CD8-positive, alpha-beta memory T cell (primary cell): Measurements from ENCODE around the gene PACSIN1. TPM values are rescaled to one million over a fixed set of nuclear protein-coding genes. Genes with fewer than 3 reads are reported as not detected.

Source experiments
- CTCF ChIA-PET: fragments of 350-600 bp; sonication (Branson Sonifier 250); formaldehyde crosslinking; loops from one replicate; lab custom pipeline; 2021; ENCODE audit warnings: antibody characterized with exemption; lab: Charles Lee
- POLR2A ChIA-PET: fragments of 350-600 bp; sonication (Branson Sonifier 250); formaldehyde crosslinking; loops from one replicate; lab custom pipeline; 2021; ENCODE audit warnings: antibody characterized with exemption; lab: Charles Lee
- DNase-seq, 5 donors: peaks; one replicate each; pipeline versions ENCODE4 v3.0.0 to v3.0.0-alpha.2; 2020 to 2022; ENCODE audit warnings: mixed read lengths in 1 of 5
- H3K27ac ChIP-seq: one replicate; pipeline ENCODE4 v1.7.0; 2013; ENCODE audit warnings: low read depth, mild to moderate bottlenecking, low read length, moderate library complexity
- H3K27me3 ChIP-seq: 2 replicates; pipeline ENCODE4 v1.7.0; 2013; ENCODE audit warnings: low read length, mild to moderate bottlenecking; ENCODE audit not compliant: insufficient read depth, poor library complexity, severe bottlenecking
- H3K36me3 ChIP-seq: 2 replicates; pipeline ENCODE4 v1.7.0; 2013; ENCODE audit warnings: mild to moderate bottlenecking, low read length, moderate library complexity; ENCODE audit not compliant: insufficient read depth
- H3K4me1 ChIP-seq: 2 replicates; pipeline ENCODE4 v1.7.0; 2013; ENCODE audit warnings: mild to moderate bottlenecking, low read length, moderate library complexity; ENCODE audit not compliant: insufficient read depth
- H3K4me3 ChIP-seq: 2 replicates; pipeline ENCODE4 v1.7.0; 2013; ENCODE audit warnings: mild to moderate bottlenecking, low read length
- H3K9me3 ChIP-seq: 2 replicates; pipeline ENCODE4 v1.7.0; 2013; ENCODE audit warnings: mild to moderate bottlenecking, low read length
- H3K27ac Mint-ChIP-seq, 8 donors: one replicate each; pipeline ENCODE4 v1.8.0; 2020 to 2021; ENCODE audit warnings: mixed read lengths in 8 of 8, mild to moderate bottlenecking in 6 of 8, inconsistent platforms in 3 of 8, moderate library complexity in 3 of 8
- H3K27me3 Mint-ChIP-seq, 2 donors: one replicate each; pipeline ENCODE4 v1.8.0; 2020 to 2021; ENCODE audit warnings: mixed read lengths in 2 of 2, mild to moderate bottlenecking in 1 of 2, moderate library complexity in 1 of 2
- H3K36me3 Mint-ChIP-seq, 3 donors: one replicate each; pipeline ENCODE4 v1.8.0; 2020 to 2021; ENCODE audit warnings: mixed read lengths in 3 of 3, inconsistent platforms in 1 of 3, mild to moderate bottlenecking in 1 of 3
- H3K4me1 Mint-ChIP-seq, 3 donors: one replicate each; pipeline ENCODE4 v1.8.0; 2020 to 2021; ENCODE audit warnings: mixed read lengths in 3 of 3, inconsistent platforms in 1 of 3, mild to moderate bottlenecking in 1 of 3
- H3K4me3 Mint-ChIP-seq, 7 donors: one replicate each; pipeline ENCODE4 v1.8.0; 2020 to 2021; ENCODE audit warnings: mixed read lengths in 7 of 7, mild to moderate bottlenecking in 6 of 7, moderate library complexity in 4 of 7, inconsistent platforms in 2 of 7
- H3K9me3 Mint-ChIP-seq, 5 donors: one replicate each; pipeline ENCODE4 v1.8.0; 2020 to 2022; ENCODE audit warnings: mixed read lengths in 5 of 5, mild to moderate bottlenecking in 3 of 5, moderate library complexity in 2 of 5, inconsistent platforms in 1 of 5
- polyA plus RNA-seq: library from polyadenylated mRNA; unstranded; fragments of 300-500 nt; fragmentation: Illumina TruSeq; gene quantifications from one replicate; pipeline ENCODE4 v1.2.3, GENCODE V29; 2021
- total RNA-seq, 2 experiments: library from RNA; stranded (reverse); gene quantifications; one replicate each; pipeline ENCODE4 v1.2.3, GENCODE V29; 2021

Gene PACSIN1
- total and polyA plus RNA-seq, 3 experiments from 2014 or later = 0.64 to 5.6 (median 0.70) TPM

GRCh38 chr6:34558172-34558714, 92.4 kb downstream of the PACSIN1 start:
- Histone ChIP-seq H3K36me3 (no peaks in the 10 kb centered on the region), H3K9me3 (no peaks in the 10 kb centered on the region), H3K27ac (no peak overlapping the region), H3K4me3 (no peak overlapping the region), H3K4me1 (no peaks in the 10 kb centered on the region), H3K27me3 (no peaks in the 10 kb centered on the region)
- no peak overlapping the region for H3K4me3 Mint-ChIP-seq
- H3K27ac Mint-ChIP-seq = no peak overlapping the region
- peaks cover 0 to 2% of the 10 kb centered on the region in 2 donors for H3K27me3 Mint-ChIP-seq
- peaks cover 0 to 11% (median 0%) of the 10 kb centered on the region in 3 donors for H3K4me1 Mint-ChIP-seq
- peaks cover 0 to 4% (median 0%) of the 10 kb centered on the region in 5 donors for H3K9me3 Mint-ChIP-seq
- DNase-seq = no peak
- POLR2A ChIA-PET = no interaction called here
- CTCF ChIA-PET = interaction anchor here (1.0 kb wide), 1 partner anchor 31 kb away, joined by 4 read pairs; no protein-coding TSS in a partner anchor
- no peaks in the 10 kb centered on the region for H3K36me3 Mint-ChIP-seq

- Histone ChIP-seq H3K4me1 (no peaks in the 10 kb centered on the region), H3K4me3 (no peak overlapping the region), H3K27ac (peak overlapping the region; percentile 39), H3K36me3 (no peaks in the 10 kb centered on the region), H3K9me3 (no peaks in the 10 kb centered on the region), H3K27me3 (no peaks in the 10 kb centered on the region)
- Mint-ChIP-seq H3K27me3 (peaks cover 4% of the 10 kb centered on the region in 2 donors), H3K27ac (no peak overlapping the region), H3K4me1 (peaks cover 0 to 4% (median 0%) of the 10 kb centered on the region in 3 donors), H3K36me3 (no peaks in the 10 kb centered on the region), H3K9me3 (peaks cover 0 to 4% (median 0%) of the 10 kb centered on the region in 5 donors), H3K4me3 (no peak overlapping the region)
- ChIA-PET POLR2A (no interaction called here), CTCF (no interaction called here)
- DNase-seq = no peak
Observed at GRCh38 chr6:34559651-34560365, 93.9 kb downstream of the PACSIN1 start.

GRCh38 chr6:34560366-34561226, 94.7 kb downstream of the PACSIN1 start:
- POLR2A ChIA-PET = no interaction called here
- Histone ChIP-seq H3K4me3 (no peak overlapping the region), H3K36me3 (no peaks in the 10 kb centered on the region), H3K27ac (peak overlapping the region; percentile 39), H3K27me3 (no peaks in the 10 kb centered on the region), H3K9me3 (no peaks in the 10 kb centered on the region), H3K4me1 (no peaks in the 10 kb centered on the region)
- CTCF ChIA-PET = no interaction called here
- H3K9me3 Mint-ChIP-seq = peaks cover 0 to 4% (median 0%) of the 10 kb centered on the region in 5 donors
- H3K27ac Mint-ChIP-seq = no peak overlapping the region
- DNase-seq = no peak
- no peaks in the 10 kb centered on the region for H3K4me1 Mint-ChIP-seq
- peaks cover 4% of the 10 kb centered on the region in 2 donors for H3K27me3 Mint-ChIP-seq
- H3K36me3 Mint-ChIP-seq = no peaks in the 10 kb centered on the region
- H3K4me3 Mint-ChIP-seq = no peak overlapping the region

- no peaks in the 10 kb centered on the region for H3K4me1 Mint-ChIP-seq
- Histone ChIP-seq H3K4me1 (no peaks in the 10 kb centered on the region), H3K9me3 (no peaks in the 10 kb centered on the region), H3K4me3 (no peak overlapping the region), H3K27me3 (no peaks in the 10 kb centered on the region), H3K36me3 (no peaks in the 10 kb centered on the region), H3K27ac (peak overlapping the region; percentile 38)
- no peak overlapping the region for H3K4me3 Mint-ChIP-seq
- H3K9me3 Mint-ChIP-seq = peaks cover 0 to 4% (median 0%) of the 10 kb centered on the region in 5 donors
- DNase-seq = no peak
- H3K36me3 Mint-ChIP-seq = no peaks in the 10 kb centered on the region
- no peak overlapping the region for H3K27ac Mint-ChIP-seq
- ChIA-PET CTCF (no interaction called here), POLR2A (no interaction called here)
- H3K27me3 Mint-ChIP-seq = peaks cover 4 to 8% of the 10 kb centered on the region in 2 donors
Observed at GRCh38 chr6:34561227-34561530, 95.3 kb downstream of the PACSIN1 start.

- H3K36me3 ChIP-seq = no peaks in the 10 kb centered on the region
- no peaks in the 10 kb centered on the region for H3K4me1 ChIP-seq
- POLR2A ChIA-PET = no interaction called here
- no peak overlapping the region for H3K27ac ChIP-seq
- no peak overlapping the region for H3K27ac Mint-ChIP-seq
- no peak overlapping the region for H3K4me3 Mint-ChIP-seq
- CTCF ChIA-PET = no interaction called here
- no peaks in the 10 kb centered on the region for H3K4me1 Mint-ChIP-seq
- H3K9me3 Mint-ChIP-seq = peaks cover 0 to 4% (median 0%) of the 10 kb centered on the region in 5 donors
- peaks cover 11 to 15% of the 10 kb centered on the region in 2 donors for H3K27me3 Mint-ChIP-seq
- DNase-seq = no peak
- H3K27me3 ChIP-seq = no peaks in the 10 kb centered on the region
- no peak overlapping the region for H3K4me3 ChIP-seq
- H3K9me3 ChIP-seq = no peaks in the 10 kb centered on the region
- no peaks in the 10 kb centered on the region for H3K36me3 Mint-ChIP-seq
Observed at GRCh38 chr6:34562350-34562749, 96.5 kb downstream of the PACSIN1 start.

- H3K4me3 Mint-ChIP-seq = no peak overlapping the region
- Histone ChIP-seq H3K27me3 (no peaks in the 10 kb centered on the region), H3K36me3 (no peaks in the 10 kb centered on the region), H3K27ac (no peak overlapping the region), H3K4me1 (no peaks in the 10 kb centered on the region), H3K4me3 (no peak overlapping the region), H3K9me3 (no peaks in the 10 kb centered on the region)
- POLR2A ChIA-PET = no interaction called here
- H3K9me3 Mint-ChIP-seq = peaks cover 0 to 4% (median 0%) of the 10 kb centered on the region in 5 donors
- H3K27me3 Mint-ChIP-seq = peaks cover 13 to 18% of the 10 kb centered on the region in 2 donors
- DNase-seq = no peak
- no peaks in the 10 kb centered on the region for H3K4me1 Mint-ChIP-seq
- CTCF ChIA-PET = no interaction called here
- no peaks in the 10 kb centered on the region for H3K36me3 Mint-ChIP-seq
- H3K27ac Mint-ChIP-seq = no peak overlapping the region
Observed at GRCh38 chr6:34562861-34563512, 97.1 kb downstream of the PACSIN1 start.

GRCh38 chr6:34563513-34563870, 97.6 kb downstream of the PACSIN1 start:
- ChIA-PET POLR2A (no interaction called here), CTCF (no interaction called here)
- Mint-ChIP-seq H3K36me3 (no peaks in the 10 kb centered on the region), H3K4me3 (no peak overlapping the region), H3K4me1 (no peaks in the 10 kb centered on the region), H3K27me3 (peaks cover 17 to 23% of the 10 kb centered on the region in 2 donors), H3K9me3 (no peaks in the 10 kb centered on the region), H3K27ac (peak overlapping the region in 1 of 8 donors; percentile 32)
- Histone ChIP-seq H3K27me3 (no peaks in the 10 kb centered on the region), H3K4me1 (no peaks in the 10 kb centered on the region), H3K4me3 (no peak overlapping the region), H3K9me3 (no peaks in the 10 kb centered on the region), H3K36me3 (no peaks in the 10 kb centered on the region), H3K27ac (no peak overlapping the region)
- no peak for DNase-seq

GRCh38 chr6:34564181-34564580, 98.3 kb downstream of the PACSIN1 start:
- no peaks in the 10 kb centered on the region for H3K4me1 Mint-ChIP-seq
- no peaks in the 10 kb centered on the region for H3K27me3 ChIP-seq
- no peaks in the 10 kb centered on the region for H3K9me3 ChIP-seq
- H3K4me1 ChIP-seq = no peaks in the 10 kb centered on the region
- no peak overlapping the region for H3K4me3 Mint-ChIP-seq
- H3K27ac ChIP-seq = no peak overlapping the region
- no peak overlapping the region for H3K4me3 ChIP-seq
- H3K27me3 Mint-ChIP-seq = peaks cover 19 to 23% of the 10 kb centered on the region in 2 donors
- no peak for DNase-seq
- H3K9me3 Mint-ChIP-seq = no peaks in the 10 kb centered on the region
- CTCF ChIA-PET = no interaction called here
- no peak overlapping the region for H3K27ac Mint-ChIP-seq
- POLR2A ChIA-PET = no interaction called here
- H3K36me3 Mint-ChIP-seq = no peaks in the 10 kb centered on the region
- no peaks in the 10 kb centered on the region for H3K36me3 ChIP-seq
